Keratinocyte (primary cell): Measurements from ENCODE around the gene WNT10A. TPM values are rescaled to one million over a fixed set of nuclear protein-coding genes. Genes with fewer than 3 reads are reported as not detected.

Experiments used
- DNase-seq: peaks from one replicate; pipeline ENCODE4 v3.0.0-alpha.2; 2011; ENCODE audit warnings: low read depth, missing footprints, low spot score
- FAIRE-seq: peaks from 2 replicates; lab custom pipeline; 2011; peaks lifted over from hg19 to GRCh38; lab: Jason Lieb, UNC
- H2AFZ ChIP-seq: 2 replicates; pipeline ENCODE4 v1.6.0; 2012; ENCODE audit warnings: low read length, control low read depth, inconsistent platforms; ENCODE audit not compliant: control insufficient read depth
- H3K27ac ChIP-seq: 2 replicates; pipeline ENCODE4 v1.5.1; 2011; ENCODE audit warnings: low read length; ENCODE audit not compliant: control insufficient read depth, insufficient read depth
- H3K27me3 ChIP-seq: 3 replicates; pipeline ENCODE4 v1.6.0; 2011; ENCODE audit warnings: low read length; ENCODE audit not compliant: control insufficient read depth, insufficient read depth; ENCODE audit errors: extremely low read depth
- H3K36me3 ChIP-seq, 2 experiments: 2 replicates in 1 of 2; 3 replicates in 1 of 2; pipeline ENCODE4 v1.5.1; 2011; ENCODE audit warnings: low read length in 2 of 2, mild to moderate bottlenecking in 1 of 2; ENCODE audit not compliant: control insufficient read depth in 2 of 2, insufficient read depth in 2 of 2; ENCODE audit errors: extremely low read depth in 1 of 2
- H3K4me1 ChIP-seq: 3 replicates; pipeline ENCODE4 v1.5.1; 2011; ENCODE audit warnings: low read length; ENCODE audit not compliant: control insufficient read depth, insufficient read depth; ENCODE audit errors: extremely low read depth
- H3K4me2 ChIP-seq: 3 replicates; pipeline ENCODE4 v1.6.0; 2011; ENCODE audit warnings: low read depth, low read length; ENCODE audit not compliant: control insufficient read depth, insufficient read depth; ENCODE audit errors: extremely low read depth
- H3K4me3 ChIP-seq, 3 experiments: fragments of 200-600 bp in 1 of 3; sonication (generic) in 1 of 3; 2 replicates in 2 of 3; 3 replicates in 1 of 3; pipeline ENCODE4 v1.5.1; 2011 to 2016; ENCODE audit warnings: low read length in 3 of 3, mild to moderate bottlenecking in 3 of 3, control low read depth in 2 of 3, inconsistent platforms in 1 of 3, low read depth in 1 of 3, mixed read lengths in 1 of 3, mixed run types in 1 of 3, moderate library complexity in 1 of 3; ENCODE audit not compliant: control insufficient read depth in 2 of 3, insufficient read depth in 2 of 3; ENCODE audit errors: extremely low read depth in 1 of 3
- H3K79me2 ChIP-seq: 2 replicates; pipeline ENCODE4 v1.6.0; 2012; ENCODE audit warnings: low read length; ENCODE audit not compliant: control insufficient read depth, insufficient read depth
- H3K9ac ChIP-seq: 3 replicates; pipeline ENCODE4 v1.6.0; 2011; ENCODE audit warnings: low read length; ENCODE audit not compliant: control insufficient read depth, insufficient read depth; ENCODE audit errors: extremely low read depth
- H3K9me1 ChIP-seq: 3 replicates; pipeline ENCODE4 v1.6.0; 2011; ENCODE audit warnings: low read length; ENCODE audit not compliant: control insufficient read depth, insufficient read depth; ENCODE audit errors: extremely low read depth
- H3K9me3 ChIP-seq: 2 replicates; pipeline ENCODE4 v1.5.1; 2012; ENCODE audit warnings: low read depth, low read length; ENCODE audit not compliant: control insufficient read depth
- H4K20me1 ChIP-seq: 3 replicates; pipeline ENCODE4 v1.6.0; 2011; ENCODE audit warnings: low read length; ENCODE audit not compliant: control insufficient read depth, insufficient read depth; ENCODE audit errors: extremely low read depth
- EZH2 ChIP-seq: IDR thresholded peaks from one replicate; pipeline ENCODE4 v1.6.1; 2012; ENCODE audit warnings: inconsistent platforms, mild to moderate bottlenecking, low read length, moderate library complexity
- dilution Hi-C: fragments of 300-500 bp; cut with MboI; formaldehyde crosslinking; loops from one replicate; pipeline ENCODE4 v1.7.0; 2020; ENCODE audit warnings: low sequenced_read_pairs; ENCODE audit not compliant: extremely low pct_ligation_motif_present
- polyA plus RNA-seq, 5 experiments: library from polyadenylated mRNA; depleted of rRNA in 3 of 5; stranded (reverse) in 3 of 5; stranded (forward) in 1 of 5; unstranded in 1 of 5; fragments of >200 nt; gene quantifications; 1 replicate in 1 of 5; 2 replicates in 3 of 5; 3 replicates in 1 of 5; pipeline versions ENCODE4 v1.2.1 to v1.2.3, GENCODE V29; 2011 to 2012; ENCODE audit warnings: missing spikeins in 2 of 5, low read depth in 1 of 5, low replicate concordance in 1 of 5
- TF ChIP-seq, protein P1 (sequence below), 3 experiments: IDR thresholded peaks in 1 of 3; conservative IDR thresholded peaks in 1 of 3; optimal IDR thresholded peaks in 1 of 3; 2 replicates in 2 of 3; 3 replicates in 1 of 3; pipeline versions ENCODE3 to v1.5.1; 2011; ENCODE audit warnings: low read length in 3 of 3, mild to moderate bottlenecking in 3 of 3, moderate library complexity in 2 of 3, control low read depth in 1 of 3, inconsistent platforms in 1 of 3; ENCODE audit not compliant: insufficient read depth in 2 of 3; ENCODE audit errors: extremely low read depth in 1 of 3

Gene WNT10A
- polyA plus RNA-seq, 1 donor (not counting 4 experiments of a cell fraction or from before 2014, with no cell fraction given), result 2.1 TPM

DNA sequence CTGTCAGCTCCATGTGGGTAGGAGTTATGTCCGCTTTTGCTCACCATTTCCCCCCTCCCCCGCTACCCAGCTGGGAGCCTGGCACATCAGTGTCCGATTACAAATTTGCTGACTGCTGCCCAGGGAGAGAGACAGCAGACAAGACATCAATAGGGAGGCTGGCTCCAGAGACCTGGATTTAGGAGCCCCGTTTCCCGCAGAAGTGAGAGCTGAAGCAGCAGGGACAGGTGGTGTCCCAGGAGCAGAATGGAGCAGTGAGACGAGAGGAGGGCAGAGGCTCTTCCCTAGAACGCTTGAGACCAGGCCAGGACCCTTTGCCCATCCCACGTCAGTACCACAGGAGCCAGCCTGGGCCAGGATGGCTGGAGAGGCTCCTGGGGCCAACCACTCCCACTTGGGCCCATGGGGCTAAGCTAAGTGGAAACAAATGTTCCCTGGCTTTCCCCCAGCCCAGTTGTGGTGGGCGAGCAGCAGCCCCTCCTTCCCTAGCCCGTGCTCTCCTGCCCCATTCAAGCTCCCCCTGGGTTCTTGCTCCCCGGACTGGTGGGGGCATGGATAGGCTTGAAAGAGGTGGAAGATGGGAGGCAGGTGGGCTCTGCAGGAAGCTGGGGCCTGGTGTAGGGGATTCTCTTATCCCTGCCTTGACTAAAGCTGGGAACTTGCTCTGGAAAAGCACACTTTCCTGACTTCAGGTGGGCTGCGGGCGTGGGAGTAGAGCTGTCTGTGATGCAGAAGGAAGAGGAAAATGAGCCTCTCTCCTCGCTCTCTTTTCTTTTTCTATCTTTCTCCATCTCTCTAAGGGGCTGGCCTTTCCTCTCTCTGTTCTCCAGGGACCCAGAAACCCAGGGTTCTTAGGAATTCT, 25.1 kb upstream of the WNT10A start:
- no peak for DNase-seq

DNA sequence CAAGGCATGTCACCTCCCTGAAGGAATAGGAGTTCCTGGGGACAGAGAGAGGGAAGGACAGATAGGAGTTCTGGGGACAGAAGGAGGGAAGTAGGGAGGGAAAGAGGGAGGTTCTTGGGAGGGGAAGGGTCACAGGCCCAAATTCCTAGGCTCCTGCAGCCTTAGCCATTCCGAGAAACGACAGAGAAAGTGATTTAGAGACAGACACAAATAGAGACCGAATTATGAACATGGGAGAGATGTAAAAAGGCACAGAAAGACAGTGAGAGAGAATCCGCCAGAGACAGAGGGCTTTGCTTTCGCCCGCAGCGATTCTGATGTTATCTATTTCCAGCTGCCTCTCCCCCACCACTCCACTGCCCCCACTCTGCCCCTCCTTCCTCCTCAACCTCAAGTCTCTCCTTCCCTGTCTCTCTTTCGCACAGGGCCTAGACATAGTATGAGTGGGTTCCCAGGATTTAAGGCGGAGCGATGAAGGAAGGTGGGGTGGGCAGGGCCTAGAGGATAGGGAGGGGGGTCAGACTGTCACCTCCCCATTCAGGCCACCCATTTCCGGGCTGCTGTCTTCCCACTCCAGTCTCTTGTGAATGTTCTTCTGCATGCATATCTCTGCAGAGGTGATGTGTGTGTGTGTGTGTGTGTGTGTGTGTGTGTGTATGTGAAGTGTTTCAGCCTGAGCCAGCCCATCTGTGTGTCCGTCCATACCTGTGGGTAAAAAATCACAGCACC, 24.3 kb upstream of the WNT10A start:
- no peak for FAIRE-seq
- peaks cover 50% of the 10 kb centered on the region for H3K27me3 ChIP-seq

More for the DNA sequence above, 25.1 kb upstream of the WNT10A start:
- TF ChIP-seq EZH2, result no peak
- TF ChIP-seq, protein P1, sequence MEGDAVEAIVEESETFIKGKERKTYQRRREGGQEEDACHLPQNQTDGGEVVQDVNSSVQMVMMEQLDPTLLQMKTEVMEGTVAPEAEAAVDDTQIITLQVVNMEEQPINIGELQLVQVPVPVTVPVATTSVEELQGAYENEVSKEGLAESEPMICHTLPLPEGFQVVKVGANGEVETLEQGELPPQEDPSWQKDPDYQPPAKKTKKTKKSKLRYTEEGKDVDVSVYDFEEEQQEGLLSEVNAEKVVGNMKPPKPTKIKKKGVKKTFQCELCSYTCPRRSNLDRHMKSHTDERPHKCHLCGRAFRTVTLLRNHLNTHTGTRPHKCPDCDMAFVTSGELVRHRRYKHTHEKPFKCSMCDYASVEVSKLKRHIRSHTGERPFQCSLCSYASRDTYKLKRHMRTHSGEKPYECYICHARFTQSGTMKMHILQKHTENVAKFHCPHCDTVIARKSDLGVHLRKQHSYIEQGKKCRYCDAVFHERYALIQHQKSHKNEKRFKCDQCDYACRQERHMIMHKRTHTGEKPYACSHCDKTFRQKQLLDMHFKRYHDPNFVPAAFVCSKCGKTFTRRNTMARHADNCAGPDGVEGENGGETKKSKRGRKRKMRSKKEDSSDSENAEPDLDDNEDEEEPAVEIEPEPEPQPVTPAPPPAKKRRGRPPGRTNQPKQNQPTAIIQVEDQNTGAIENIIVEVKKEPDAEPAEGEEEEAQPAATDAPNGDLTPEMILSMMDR (optimal IDR thresholded peaks at IDR 0.05 in 1 of 3, IDR thresholded peaks at IDR 0.05 in 1 of 3, conservative IDR thresholded peaks at IDR 0.05 in 1 of 3; ENCODE audit: extremely low read depth in 1 of 3, insufficient read depth in 2 of 3, low read length in 3 of 3), result no peak
- Histone ChIP-seq H4K20me1 (no peaks in the 10 kb centered on the region), H3K27me3 (peaks cover 42% of the 10 kb centered on the region), H3K9me3 (no peaks in the 10 kb centered on the region), H3K9me1 (no peaks in the 10 kb centered on the region), H3K27ac (no peak overlapping the region), H2AFZ (no peak overlapping the region), H3K9ac (no peak overlapping the region), H3K4me2 (no peak overlapping the region), H3K36me3 (no peaks in the 10 kb centered on the region), H3K4me1 (peaks cover 12% of the 10 kb centered on the region), H3K79me2 (no peaks in the 10 kb centered on the region), H3K4me3 (no peak overlapping the region)
- no peak for FAIRE-seq
- dilution Hi-C loops, result no loop called here

More for the DNA sequence above, 24.3 kb upstream of the WNT10A start:
- no peak overlapping the region for H3K9ac ChIP-seq
- H3K9me1 ChIP-seq, result no peaks in the 10 kb centered on the region
- dilution Hi-C loops, result no loop called here
- H3K27ac ChIP-seq, result no peak overlapping the region
- peaks cover 16% of the 10 kb centered on the region for H3K4me1 ChIP-seq
- H3K4me3 ChIP-seq, result no peak overlapping the region
- H3K9me3 ChIP-seq, result no peaks in the 10 kb centered on the region
- no peaks in the 10 kb centered on the region for H3K79me2 ChIP-seq
- H3K4me2 ChIP-seq, result no peak overlapping the region
- DNase-seq, result no peak
- TF ChIP-seq, protein P1 (optimal IDR thresholded peaks at IDR 0.05 in 1 of 3, IDR thresholded peaks at IDR 0.05 in 1 of 3, conservative IDR thresholded peaks at IDR 0.05 in 1 of 3; ENCODE audit: extremely low read depth in 1 of 3, insufficient read depth in 2 of 3, low read length in 3 of 3), result no peak
- TF ChIP-seq EZH2, result no peak
- no peak overlapping the region for H2AFZ ChIP-seq
- no peaks in the 10 kb centered on the region for H3K36me3 ChIP-seq
- no peaks in the 10 kb centered on the region for H4K20me1 ChIP-seq
